ENCODE results near the gene ZNF79. TPM values are rescaled to one million over a fixed set of nuclear protein-coding genes. Genes with fewer than 3 reads are reported as not detected.

The ZNF79 gene
- total and polyA plus RNA-seq, 2 of the 8 experiments (the other 6 are each of a cell fraction or from before 2014, with no cell fraction given) = 2.4 to 7.4 TPM

DNA sequence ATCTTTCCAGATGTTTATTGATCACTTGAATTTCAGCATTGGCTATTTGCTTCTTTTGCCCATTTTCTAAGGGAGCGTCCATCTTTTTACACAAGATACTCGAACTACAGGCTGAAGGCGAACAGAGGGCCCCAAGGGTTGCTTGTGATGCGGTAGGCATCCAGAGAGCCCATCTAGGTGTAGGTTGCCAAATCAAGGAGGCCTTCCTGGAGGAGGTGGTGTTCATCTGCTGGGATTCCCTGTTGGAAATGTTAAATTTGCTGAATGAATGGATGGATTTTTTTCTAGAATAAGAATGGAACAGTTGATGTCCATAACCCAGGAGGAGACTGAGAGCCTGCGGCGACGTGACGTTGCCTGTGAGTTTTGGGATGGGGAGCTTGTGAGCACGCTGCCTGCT is 58.5 kb downstream of the ZNF79 start (continued):
- TF ChIP-seq GABPA (IDR thresholded peaks at IDR 0.05; ENCODE audit: borderline replicate concordance, insufficient read depth, low read length) = no peak
- TF ChIP-seq, protein P1, sequence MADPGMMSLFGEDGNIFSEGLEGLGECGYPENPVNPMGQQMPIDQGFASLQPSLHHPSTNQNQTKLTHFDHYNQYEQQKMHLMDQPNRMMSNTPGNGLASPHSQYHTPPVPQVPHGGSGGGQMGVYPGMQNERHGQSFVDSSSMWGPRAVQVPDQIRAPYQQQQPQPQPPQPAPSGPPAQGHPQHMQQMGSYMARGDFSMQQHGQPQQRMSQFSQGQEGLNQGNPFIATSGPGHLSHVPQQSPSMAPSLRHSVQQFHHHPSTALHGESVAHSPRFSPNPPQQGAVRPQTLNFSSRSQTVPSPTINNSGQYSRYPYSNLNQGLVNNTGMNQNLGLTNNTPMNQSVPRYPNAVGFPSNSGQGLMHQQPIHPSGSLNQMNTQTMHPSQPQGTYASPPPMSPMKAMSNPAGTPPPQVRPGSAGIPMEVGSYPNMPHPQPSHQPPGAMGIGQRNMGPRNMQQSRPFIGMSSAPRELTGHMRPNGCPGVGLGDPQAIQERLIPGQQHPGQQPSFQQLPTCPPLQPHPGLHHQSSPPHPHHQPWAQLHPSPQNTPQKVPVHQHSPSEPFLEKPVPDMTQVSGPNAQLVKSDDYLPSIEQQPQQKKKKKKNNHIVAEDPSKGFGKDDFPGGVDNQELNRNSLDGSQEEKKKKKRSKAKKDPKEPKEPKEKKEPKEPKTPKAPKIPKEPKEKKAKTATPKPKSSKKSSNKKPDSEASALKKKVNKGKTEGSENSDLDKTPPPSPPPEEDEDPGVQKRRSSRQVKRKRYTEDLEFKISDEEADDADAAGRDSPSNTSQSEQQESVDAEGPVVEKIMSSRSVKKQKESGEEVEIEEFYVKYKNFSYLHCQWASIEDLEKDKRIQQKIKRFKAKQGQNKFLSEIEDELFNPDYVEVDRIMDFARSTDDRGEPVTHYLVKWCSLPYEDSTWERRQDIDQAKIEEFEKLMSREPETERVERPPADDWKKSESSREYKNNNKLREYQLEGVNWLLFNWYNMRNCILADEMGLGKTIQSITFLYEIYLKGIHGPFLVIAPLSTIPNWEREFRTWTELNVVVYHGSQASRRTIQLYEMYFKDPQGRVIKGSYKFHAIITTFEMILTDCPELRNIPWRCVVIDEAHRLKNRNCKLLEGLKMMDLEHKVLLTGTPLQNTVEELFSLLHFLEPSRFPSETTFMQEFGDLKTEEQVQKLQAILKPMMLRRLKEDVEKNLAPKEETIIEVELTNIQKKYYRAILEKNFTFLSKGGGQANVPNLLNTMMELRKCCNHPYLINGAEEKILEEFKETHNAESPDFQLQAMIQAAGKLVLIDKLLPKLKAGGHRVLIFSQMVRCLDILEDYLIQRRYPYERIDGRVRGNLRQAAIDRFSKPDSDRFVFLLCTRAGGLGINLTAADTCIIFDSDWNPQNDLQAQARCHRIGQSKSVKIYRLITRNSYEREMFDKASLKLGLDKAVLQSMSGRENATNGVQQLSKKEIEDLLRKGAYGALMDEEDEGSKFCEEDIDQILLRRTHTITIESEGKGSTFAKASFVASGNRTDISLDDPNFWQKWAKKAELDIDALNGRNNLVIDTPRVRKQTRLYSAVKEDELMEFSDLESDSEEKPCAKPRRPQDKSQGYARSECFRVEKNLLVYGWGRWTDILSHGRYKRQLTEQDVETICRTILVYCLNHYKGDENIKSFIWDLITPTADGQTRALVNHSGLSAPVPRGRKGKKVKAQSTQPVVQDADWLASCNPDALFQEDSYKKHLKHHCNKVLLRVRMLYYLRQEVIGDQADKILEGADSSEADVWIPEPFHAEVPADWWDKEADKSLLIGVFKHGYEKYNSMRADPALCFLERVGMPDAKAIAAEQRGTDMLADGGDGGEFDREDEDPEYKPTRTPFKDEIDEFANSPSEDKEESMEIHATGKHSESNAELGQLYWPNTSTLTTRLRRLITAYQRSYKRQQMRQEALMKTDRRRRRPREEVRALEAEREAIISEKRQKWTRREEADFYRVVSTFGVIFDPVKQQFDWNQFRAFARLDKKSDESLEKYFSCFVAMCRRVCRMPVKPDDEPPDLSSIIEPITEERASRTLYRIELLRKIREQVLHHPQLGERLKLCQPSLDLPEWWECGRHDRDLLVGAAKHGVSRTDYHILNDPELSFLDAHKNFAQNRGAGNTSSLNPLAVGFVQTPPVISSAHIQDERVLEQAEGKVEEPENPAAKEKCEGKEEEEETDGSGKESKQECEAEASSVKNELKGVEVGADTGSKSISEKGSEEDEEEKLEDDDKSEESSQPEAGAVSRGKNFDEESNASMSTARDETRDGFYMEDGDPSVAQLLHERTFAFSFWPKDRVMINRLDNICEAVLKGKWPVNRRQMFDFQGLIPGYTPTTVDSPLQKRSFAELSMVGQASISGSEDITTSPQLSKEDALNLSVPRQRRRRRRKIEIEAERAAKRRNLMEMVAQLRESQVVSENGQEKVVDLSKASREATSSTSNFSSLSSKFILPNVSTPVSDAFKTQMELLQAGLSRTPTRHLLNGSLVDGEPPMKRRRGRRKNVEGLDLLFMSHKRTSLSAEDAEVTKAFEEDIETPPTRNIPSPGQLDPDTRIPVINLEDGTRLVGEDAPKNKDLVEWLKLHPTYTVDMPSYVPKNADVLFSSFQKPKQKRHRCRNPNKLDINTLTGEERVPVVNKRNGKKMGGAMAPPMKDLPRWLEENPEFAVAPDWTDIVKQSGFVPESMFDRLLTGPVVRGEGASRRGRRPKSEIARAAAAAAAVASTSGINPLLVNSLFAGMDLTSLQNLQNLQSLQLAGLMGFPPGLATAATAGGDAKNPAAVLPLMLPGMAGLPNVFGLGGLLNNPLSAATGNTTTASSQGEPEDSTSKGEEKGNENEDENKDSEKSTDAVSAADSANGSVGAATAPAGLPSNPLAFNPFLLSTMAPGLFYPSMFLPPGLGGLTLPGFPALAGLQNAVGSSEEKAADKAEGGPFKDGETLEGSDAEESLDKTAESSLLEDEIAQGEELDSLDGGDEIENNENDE (IDR thresholded peaks at IDR 0.05; ENCODE audit: insufficient replicate concordance, low read length) = no peak

All from H1 (cell line).